Activated CD4-positive, alpha-beta T cell treated with anti-CD3 and anti-CD28 coated beads, Interleukin-2, amount 50 U/mL, for 24 hours (primary cell): ENCODE data around the gene HAS3.
"Not testable (repeated sequence)": the region's sequence is repeated elsewhere in the genome, so short reads cannot be mapped to it uniquely, and the experiment has no call there.

Source experiments
- DNase-seq, 2 donors: peaks; one replicate each; pipeline ENCODE4 v3.0.0-alpha.2; 2020; ENCODE audit warnings: low read depth in 1 of 2, low spot score in 1 of 2

Gene HAS3

DNA sequence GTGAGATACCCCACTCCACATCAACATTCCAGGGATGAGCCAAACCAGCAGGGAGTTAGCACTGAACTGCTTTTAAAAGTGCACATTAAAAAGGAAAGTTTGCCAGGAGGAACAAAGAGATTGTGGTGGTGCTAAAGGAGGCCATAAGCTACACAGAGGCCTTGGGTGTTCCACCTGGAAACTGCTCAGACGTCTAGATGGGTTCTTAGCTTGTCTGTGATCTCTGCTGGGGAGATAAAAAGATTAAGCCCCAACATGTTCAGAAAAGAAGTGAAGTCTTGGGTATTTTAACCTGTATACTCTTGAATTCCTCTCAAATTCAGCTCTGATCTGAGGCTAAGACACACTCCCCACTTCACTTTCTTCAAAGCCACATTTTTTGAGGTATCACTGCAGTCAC is 10.4 kb downstream of the HAS3 start:
- DNase-seq: no peak

DNA sequence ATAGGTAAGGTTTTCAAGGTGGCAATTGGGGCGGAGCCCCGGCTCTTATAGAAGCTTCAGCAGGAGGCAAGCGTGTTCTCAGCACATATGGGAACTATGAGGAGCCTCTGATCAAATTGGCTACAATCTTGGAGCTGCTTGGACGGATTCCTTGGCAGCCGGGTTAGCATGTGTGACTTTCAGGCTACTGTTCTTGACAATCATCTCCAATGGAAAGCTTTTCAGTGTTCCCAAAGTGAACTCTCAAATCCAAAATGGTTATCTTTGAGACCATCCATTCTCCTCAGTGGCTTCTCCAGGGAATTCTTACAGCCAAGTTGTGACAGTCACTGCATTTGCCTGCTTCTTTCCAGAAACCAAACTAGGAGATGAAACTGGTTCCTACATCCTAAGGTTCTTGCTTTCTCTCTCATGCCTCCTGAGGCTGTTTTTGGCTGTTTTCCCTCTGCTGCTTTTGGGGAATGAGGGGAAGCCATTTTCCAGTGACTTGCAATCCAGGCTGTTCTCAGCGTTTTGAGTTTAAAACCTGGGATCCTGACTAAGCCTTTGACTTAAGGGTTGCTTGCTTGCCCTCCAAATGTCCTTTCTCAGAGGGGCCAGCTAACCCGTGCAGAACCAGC is 10.9 kb downstream of the HAS3 start:
- DNase-seq: no peak

DNA sequence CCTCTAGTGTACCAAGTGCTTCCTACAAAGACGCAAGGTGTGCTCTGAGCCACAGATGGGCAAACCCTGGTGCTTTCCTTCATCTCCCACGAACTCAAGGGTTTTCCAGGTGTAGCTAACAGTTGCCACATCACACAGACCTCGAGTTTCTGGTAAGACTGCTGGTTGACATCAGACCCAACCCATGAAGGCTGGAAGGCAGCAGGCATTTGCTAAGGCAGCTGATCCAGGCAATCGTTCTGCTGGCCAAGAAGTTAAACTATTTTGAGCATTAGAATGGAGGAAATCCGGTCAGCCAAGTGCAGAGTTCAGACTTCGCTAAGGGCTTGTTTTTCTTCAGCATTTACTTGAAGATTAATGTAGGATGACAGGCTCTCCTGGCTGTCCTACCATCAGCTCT is 11.5 kb downstream of the HAS3 start:
- no peak for DNase-seq

DNA sequence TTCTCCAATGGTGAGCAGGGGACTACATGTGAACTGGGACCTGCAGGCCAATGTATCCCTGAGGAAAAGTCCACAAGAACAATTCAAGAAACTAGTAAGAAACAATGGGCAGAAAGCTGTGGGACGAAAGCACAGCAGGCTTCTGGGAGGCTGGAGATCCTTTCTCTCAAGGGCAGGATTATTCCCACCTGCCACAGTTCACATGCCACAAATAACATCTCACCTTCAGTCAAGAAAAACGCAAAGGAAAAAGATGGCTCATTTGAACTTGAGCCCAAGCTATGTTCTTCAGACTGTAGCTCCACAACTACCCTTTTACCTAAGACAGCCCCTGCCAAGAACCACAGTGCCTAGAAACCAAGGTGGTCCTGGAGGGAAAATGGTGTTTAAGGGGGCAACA is 13.0 kb downstream of the HAS3 start:
- DNase-seq: no peak

DNA sequence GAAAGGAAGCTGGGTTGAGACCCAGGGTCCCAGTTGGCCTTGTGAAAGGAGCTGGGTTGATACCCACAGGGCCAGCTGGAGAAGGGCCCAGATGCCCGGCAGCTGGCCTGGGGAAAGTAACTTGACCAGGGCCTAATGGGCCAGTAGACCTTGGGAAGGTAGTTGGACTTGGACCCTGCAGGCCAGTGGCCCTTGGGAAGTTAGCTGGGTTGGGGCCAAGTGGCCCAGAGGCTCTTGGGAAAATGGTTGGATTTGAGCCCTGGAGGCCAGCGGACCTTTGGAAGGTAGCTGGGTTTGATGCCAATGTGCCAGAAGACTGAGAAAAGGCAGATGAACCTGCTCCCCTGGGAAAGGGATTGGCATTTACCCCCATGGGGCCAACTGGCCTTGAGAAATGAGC is 13.5 kb downstream of the HAS3 start:
- DNase-seq: no peak

DNA sequence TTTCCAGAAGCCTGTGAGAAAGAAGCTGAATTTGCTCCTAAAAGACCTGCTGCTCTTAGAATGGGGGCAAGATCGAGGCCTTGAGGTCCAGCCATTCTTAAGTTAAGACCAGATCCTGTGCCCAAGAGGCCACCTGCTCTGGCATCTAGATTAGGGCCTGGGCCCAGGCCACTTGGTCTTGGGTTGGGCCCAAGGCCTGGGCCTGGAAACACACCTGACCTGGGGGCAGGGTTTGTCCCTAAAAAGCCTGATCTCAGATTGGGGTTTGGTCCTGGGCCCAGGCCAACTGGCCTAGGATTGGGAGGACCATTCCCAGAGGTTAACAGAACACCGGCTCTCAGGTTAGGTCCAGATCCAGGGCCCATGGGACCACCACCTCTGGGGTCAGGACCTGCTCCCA is 14.1 kb downstream of the HAS3 start:
- DNase-seq: no peak

DNA sequence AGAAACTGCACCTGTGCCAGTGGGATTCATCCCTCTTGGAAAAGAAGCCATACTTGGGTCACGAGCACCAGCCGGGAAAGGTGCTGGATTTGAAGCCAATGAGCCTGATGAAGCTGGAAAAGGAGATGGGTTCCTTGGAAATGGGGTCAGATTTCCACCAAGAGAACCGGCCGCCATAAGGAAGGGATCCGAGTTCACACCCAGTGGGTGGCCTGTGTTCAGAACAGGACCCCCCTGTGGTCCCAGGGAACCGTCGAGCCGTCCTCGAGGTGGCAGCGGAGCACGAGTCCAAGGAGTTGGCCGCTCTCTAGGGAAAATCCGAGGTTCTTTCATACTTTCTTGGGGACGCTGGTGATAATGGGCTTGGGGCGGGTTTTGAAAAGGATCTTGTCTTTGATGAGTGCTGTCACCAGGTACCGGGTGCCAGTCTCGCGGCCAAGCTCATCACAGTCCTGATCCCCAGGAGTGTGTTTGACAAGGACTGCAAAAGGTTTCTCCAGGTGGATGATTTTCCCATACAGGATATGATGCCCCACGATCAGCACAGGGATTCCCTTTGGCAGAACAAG is 14.7 kb downstream of the HAS3 start:
- no peak for DNase-seq

DNA sequence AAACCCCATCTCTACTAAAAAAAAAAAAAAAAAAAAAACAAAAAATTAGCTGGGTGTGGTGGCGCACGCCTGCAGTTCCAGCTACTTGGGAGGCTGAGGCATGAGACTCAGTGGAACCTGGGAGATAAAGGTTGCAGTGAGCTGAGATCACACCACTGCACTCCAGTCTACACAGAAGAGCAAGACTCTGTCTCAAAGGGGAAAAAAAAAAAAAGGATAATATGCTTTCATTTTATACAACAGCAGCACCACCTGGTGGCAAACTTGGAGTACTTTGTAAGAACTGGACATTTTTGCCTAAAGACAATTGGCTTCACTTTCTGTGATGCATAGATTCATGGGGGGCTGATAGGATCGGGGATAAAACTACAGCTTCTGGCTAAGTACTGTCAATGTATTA is 18.5 kb downstream of the HAS3 start:
- peak in 1 of 2 donors; percentile 48 for DNase-seq

DNA sequence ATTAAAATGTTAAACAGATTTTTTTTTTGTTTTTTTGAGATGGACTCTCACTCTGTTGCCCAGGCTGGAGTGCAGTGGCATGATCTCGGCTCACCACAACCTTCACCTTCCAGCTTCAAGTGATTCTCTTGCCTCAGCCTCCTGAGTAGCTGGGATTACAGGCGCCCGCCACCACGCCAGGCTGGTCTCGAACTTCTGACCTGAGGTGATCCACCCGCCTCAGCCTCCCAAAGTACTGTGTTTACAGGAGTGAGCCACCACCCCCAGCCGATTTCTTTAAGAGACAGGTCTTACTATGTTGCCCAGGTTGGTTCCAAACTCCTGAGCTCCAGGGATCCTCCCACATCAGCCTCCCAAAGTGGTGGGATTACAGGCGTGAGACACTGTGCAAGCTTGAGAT is 19.0 kb downstream of the HAS3 start:
- not testable (repeated sequence) for DNase-seq

DNA sequence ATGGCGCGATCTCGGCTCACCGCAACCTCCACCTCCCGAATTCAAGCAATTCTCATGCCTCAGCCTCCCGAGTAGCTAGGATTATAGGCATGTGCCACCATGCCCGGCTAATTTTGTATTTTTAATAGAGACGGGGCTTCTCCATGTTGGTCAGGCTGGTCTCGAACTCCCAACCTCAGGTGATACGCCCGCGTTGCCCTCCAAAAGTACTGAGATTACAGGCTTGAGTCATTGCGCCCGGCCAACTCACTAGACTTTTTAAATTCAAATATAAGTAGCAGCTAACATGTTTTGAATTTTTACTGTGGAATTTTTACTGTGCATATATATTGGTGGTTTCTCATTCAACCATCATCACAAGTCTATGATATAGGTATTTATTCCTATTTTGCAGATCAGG is 19.5 kb downstream of the HAS3 start:
- DNase-seq: not testable (repeated sequence)

DNA sequence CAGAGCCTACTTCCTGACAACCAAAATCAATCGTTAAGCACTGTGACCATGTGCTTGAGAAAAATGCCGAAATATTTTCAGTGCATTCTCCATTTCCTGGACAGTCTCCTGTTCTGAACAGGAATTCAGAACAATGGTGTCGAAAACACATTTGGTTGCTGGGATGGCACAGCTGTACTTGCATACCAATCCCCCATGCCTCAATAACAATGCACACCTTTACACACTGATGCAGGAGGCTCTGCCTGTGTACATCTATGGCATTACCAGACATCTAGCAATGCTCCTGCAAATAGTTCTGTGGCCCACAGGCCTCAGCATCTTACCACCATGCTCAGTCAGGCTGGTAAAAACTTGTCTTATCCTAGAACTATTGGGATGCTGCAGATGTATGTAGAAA is 20.8 kb downstream of the HAS3 start:
- DNase-seq: no peak

DNA sequence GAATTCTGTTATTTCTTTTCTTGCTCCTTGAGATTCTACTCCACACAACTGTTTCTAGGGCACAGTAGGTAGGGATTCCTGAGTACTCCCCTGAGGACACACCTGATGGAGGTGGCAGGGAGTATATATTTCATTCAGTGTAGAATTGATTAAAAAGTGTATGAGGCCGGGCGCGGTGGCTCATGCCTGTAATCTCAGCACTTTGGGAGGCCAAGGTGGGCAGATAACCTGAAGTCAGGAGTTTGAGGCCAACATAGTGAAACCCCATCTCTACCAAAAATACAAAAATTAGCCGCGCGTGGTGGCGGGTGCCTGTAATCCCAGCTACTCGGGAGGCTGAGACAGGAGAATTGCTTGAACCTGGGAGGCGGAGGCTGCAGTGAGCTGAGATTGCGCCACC is 21.3 kb downstream of the HAS3 start:
- DNase-seq: not testable (repeated sequence)

DNA sequence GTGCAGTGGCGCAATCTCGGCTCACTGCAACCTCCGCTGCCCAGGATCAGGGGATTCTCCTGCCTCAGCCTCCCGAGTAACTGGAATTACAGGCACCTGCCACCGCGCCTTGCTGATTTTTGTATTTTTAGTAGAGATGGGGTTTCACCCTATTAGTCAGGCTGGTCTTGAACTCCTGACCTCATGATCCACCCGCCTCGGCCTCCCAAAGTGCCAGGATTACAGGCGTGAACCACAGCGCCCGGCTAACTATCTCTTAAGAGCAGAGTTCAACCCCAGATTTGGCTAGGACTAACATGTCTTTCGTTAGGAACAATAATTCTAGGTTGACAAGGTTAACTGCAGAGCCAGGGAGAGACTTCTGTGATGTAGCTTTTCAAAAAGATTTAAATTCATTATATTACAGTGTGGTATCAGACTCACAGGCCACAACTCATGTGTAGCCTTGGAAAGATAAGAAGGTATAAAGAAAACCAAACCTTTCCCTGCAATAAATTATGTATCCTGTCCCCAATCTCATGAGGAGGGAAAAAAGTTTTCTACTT is 22.6 kb downstream of the HAS3 start:
- no peak for DNase-seq

DNA sequence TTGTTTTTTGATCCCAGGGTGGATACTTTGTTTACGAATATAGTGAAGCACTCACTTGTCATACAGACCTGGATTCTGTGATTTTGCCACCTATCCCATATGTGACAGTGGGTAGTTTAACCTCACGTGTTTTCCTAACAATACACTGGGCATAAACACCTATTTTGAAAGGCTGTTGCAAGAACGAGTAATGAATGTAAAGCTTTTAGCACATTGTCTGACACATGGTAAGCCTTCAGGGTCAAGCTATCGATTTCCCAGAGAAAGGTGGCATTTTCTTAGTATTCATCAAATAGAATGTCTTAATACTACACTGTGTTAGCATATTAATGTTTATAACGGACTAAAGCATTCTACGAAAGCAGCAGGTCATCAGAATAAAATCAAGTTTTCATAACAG is 25.0 kb downstream of the HAS3 start:
- DNase-seq: no peak

DNA sequence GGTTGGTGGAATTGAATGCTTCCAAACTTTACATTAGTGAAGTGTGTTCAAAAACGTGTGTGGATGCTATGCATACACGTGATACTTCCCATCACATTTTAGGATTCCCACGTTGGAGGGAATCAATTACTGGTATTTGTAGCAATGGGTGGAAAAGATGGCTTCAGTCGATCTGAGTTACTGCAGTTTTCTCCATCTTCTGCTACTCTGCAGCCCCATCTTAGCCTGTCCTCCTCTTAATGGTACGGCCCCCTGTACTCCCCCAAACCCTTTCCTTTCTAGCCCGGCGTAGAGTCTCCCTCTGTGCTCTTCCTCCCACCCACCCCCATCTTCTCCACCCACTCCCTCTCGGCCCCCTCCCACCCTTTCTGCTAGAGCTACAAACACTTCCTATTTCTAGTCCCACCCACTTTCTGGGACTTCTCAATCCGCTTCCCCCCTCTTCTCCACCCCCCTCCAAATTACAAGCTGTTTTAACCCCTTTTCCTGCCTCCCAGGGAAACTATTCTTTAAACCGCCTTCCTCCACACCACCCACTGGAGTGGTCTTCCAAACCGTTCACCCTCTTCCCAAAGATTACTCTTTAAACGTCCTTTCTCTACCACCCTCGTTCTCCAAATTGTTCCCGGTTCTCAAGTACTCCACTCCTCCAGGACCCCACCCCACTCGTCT is 25.9 kb downstream of the HAS3 start:
- no peak for DNase-seq

DNA sequence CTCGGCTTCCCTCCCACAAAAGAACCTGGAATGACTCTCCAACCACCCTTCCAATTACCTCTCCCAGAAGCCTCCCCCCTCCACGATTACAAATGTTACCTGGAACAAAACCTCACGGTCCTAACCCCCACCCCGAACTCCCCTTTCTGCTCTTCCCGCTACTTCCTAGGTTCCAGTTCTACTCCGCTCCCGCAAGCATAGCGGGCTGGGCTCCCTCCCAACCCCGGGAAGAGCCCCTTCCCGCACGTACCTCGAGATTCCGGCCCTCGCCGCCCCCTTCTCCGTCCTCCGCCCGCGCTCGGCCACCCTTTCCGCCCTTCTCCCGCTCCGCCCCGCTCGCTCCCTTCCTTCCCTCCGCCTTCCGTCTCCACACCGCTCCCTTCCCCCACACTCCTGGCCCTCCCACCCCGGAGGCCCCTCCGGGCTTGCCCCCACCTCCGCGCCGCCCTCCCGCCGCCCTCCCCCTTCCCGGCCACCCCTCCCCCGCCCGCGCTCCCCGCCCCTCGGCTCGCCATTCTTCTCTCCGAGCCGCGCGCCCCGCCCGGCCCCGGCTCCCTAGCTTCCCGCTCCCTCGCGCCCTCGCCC is 26.5 kb downstream of the HAS3 start:
- peak; percentile 57 to 65 for DNase-seq

DNA sequence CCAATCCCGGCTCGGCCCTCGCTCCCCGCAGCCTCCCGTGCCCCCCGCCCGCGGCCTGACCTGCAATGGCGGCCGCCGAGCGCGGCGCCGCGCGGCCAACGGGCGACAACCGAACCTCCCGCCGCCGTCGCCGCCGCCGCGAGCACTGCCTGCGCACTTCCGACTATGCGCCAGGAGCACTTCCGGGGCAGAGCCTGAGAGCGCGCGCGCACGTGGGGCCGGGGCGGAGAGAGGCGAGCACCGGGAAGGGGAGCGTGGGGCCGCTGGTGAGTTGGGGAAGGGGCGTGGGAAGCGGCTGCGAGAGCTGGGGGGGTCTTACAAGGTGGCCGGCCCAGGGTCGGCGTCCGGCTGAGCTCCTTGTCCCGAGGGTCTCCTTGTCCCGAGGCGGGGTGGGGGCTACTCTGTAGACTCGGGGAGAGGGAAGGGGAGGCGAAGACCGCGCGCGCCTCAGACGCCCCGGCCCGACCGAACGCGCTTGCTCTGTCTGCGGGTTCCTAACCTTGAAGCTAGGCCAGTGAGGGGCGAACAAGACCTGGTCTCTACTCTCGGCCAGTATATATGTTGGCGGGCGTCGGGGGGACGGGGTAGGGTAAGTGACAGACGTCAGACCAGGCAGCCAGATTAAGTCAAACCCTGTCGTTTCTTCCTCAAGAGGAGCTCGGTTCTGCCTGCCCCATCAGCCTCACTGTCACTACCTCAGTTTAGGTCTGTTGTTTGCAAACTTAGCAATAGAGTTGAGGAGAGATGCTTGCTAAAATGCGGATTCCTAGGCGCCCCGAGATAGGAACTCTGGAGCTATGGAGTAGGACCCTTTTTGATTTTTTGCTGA is 27.2 kb downstream of the HAS3 start, which contains the start of the genes CHTF8 and UTP4:
CHTF8 (minus strand) TSS at position 165 of the 829 bp plus-strand sequence. CDS start 11,130 bp downstream, outside the sequence.
UTP4 (plus strand) TSS at position 226 of the 829 bp plus-strand sequence. CDS start 811 bp downstream, outside the sequence.
- peak; percentile 79 to 80 for DNase-seq

DNA sequence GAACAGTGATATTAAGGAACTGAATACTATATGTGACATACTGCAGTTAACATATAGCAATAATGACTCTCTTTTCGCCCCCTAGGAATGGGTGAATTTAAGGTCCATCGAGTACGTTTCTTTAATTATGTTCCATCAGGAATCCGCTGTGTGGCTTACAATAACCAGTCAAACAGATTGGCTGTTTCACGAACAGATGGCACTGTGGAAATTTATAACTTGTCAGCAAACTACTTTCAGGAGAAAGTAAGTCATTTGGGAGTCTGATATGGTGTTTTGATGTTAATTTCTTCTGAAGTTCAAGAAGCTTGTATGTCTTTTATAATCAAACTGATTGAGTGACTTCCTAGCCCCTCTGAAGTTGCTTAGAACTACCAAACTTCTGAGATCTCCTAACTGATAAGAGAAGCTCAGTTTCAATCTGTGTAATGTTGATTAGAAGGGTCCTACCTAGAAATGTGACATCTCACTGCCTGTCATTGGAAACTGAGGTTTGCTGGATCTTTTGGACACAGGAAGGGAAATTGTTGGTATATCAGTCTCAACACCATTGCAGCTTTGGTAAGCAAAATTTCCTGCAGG is 28.0 kb downstream of the HAS3 start:
- no peak for DNase-seq

DNA sequence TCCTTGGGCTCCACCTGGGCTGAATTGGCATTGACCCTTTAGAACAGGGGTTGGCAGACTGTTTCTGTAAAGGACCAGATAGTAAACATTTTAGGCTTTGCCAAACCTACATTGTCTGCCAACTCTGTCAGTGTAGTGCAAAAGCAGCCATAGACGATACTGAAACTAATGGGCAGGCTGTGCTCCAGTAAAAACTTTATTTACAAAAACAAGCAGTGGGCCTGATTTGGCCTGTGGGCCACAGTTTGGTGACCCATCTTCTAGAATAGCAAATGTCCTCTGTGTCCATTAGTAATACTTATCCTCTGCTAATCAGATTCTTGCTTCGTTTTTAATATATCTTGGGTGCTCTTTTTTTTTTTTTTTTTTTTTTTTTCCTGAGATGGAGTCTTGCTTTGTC is 33.2 kb downstream of the HAS3 start:
- DNase-seq: no peak

DNA sequence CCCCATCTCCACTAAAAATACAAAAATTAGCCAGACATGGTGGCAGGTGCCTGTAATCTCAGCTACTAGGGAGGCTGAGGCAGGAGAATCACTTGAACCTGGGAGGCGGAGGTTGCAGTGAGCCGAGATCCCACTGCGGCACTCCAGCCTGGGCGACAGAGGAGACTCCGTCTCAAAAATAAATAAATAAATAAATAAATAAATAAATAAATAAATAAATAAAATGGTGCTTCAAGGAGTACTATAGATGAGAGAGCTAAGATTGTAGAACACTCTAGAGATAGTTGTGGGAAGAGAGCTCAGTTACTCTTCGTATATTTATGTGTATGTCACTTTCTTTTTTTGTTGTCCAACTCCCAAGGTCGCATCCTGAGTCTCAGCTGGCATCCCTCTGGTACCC is 34.0 kb downstream of the HAS3 start:
- DNase-seq: not testable (repeated sequence)

DNA sequence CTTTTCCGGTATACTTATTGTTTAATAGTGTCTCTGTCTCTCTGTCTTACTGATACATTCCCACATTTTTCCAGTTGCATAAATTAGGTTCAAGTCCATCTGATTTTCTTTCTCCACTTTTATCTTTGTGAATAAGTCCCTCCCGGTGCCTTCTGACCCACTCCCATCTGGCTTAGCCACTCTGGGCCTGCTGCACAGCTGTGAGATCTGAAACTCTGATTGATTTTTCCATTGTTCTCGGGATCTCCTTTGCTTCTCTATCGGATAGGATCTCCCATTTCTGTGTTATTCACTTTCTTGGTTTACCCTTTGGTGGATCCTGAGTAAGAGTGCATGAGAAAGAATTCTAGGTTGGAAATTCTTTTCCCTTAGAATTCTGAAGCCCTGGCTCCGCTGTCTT is 35.6 kb downstream of the HAS3 start:
- no peak for DNase-seq
